ENCODE results near the gene TJP2.

The TJP2 gene

DNA sequence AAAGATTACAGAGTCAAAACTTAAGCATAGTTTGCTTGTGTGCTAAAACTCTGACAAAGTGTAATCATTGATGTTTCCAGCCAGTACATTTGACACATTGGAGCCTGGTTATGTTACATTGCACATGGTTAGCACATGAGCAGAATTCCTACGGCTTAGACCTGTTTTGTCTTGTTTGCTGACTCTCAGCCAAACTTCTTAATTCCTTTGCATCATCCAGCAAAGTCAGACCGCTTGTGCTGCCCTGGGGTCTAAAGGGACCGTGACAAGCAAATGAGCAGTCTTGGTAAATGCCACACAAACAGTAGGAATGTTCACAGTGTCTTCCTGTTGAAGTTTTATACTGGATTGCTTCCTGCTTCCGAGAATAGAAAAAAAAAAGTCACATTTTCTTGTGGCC lies 79.0 kb downstream of the TJP2 start:
- no peak for DNase-seq
- H3K4me3 Mint-ChIP-seq = no peak overlapping the region
- H3K27me3 Mint-ChIP-seq = no peaks in the 10 kb centered on the region
- H3K4me1 Mint-ChIP-seq (ENCODE audit: low read depth) = no peaks in the 10 kb centered on the region
- peaks cover 7% of the 10 kb centered on the region for H3K36me3 Mint-ChIP-seq (ENCODE audit: low read depth)
- H3K9me3 Mint-ChIP-seq = no peaks in the 10 kb centered on the region
- no peak overlapping the region for H3K27ac Mint-ChIP-seq

DNA sequence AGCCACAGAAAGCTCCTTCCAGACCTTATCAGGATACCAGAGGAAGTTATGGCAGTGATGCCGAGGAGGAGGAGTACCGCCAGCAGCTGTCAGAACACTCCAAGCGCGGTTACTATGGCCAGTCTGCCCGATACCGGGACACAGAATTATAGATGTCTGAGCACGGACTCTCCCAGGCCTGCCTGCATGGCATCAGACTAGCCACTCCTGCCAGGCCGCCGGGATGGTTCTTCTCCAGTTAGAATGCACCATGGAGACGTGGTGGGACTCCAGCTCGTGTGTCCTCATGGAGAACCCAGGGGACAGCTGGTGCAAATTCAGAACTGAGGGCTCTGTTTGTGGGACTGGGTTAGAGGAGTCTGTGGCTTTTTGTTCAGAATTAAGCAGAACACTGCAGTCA lies 80.1 kb downstream of the TJP2 start:
- H3K27ac Mint-ChIP-seq = no peak overlapping the region
- H3K36me3 Mint-ChIP-seq (ENCODE audit: low read depth) = peaks cover 5% of the 10 kb centered on the region
- H3K9me3 Mint-ChIP-seq = no peaks in the 10 kb centered on the region
- H3K4me3 Mint-ChIP-seq = no peak overlapping the region
- DNase-seq = no peak
- H3K4me1 Mint-ChIP-seq (ENCODE audit: low read depth) = no peaks in the 10 kb centered on the region
- H3K27me3 Mint-ChIP-seq = no peaks in the 10 kb centered on the region

- no peaks in the 10 kb centered on the region for H3K4me1 Mint-ChIP-seq (ENCODE audit: low read depth)
- H3K27ac Mint-ChIP-seq = no peak overlapping the region
- H3K36me3 Mint-ChIP-seq (ENCODE audit: low read depth) = peaks cover 5% of the 10 kb centered on the region
- H3K9me3 Mint-ChIP-seq = no peaks in the 10 kb centered on the region
- no peak overlapping the region for H3K4me3 Mint-ChIP-seq
- no peaks in the 10 kb centered on the region for H3K27me3 Mint-ChIP-seq
- no peak for DNase-seq
Observed at GRCh38 chr9:69255591-69255990, 81.5 kb downstream of the TJP2 start.

- DNase-seq = no peak
- Mint-ChIP-seq H3K4me1 (ENCODE audit: low read depth) (no peaks in the 10 kb centered on the region), H3K27ac (no peak overlapping the region), H3K9me3 (no peaks in the 10 kb centered on the region), H3K4me3 (no peak overlapping the region), H3K36me3 (ENCODE audit: low read depth) (peaks cover 5% of the 10 kb centered on the region), H3K27me3 (peaks cover 3% of the 10 kb centered on the region)
Observed at GRCh38 chr9:69258551-69258950, 84.5 kb downstream of the TJP2 start.

GRCh38 chr9:69260161-69260560 lies 86.1 kb downstream of the TJP2 start:
- no peaks in the 10 kb centered on the region for H3K4me1 Mint-ChIP-seq (ENCODE audit: low read depth)
- H3K27me3 Mint-ChIP-seq = peaks cover 9% of the 10 kb centered on the region
- no peak overlapping the region for H3K27ac Mint-ChIP-seq
- DNase-seq = no peak
- no peak overlapping the region for H3K4me3 Mint-ChIP-seq
- H3K9me3 Mint-ChIP-seq = no peaks in the 10 kb centered on the region
- H3K36me3 Mint-ChIP-seq (ENCODE audit: low read depth) = no peaks in the 10 kb centered on the region

DNA sequence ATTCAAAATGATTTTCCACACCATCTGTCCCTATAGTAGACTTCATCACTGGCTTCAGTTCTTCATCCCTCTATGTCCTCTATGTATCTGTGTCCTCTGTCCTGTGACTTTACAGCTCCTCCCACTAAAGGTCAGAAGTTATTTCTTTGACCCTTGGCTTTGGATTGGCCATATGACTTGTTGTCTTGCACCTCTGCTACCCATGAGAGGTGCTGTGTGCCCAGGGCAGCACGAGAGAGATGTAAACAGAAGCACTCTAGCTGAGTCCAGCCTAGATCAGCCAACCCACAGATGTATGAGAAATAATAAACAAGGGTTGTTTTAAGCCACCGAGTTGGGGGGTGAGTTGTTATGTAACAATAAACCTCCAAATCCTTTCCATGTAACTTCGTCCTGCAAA lies 87.6 kb downstream of the TJP2 start:
- no peak overlapping the region for H3K27ac Mint-ChIP-seq

GRCh38 chr9:69264526-69264925 lies 90.4 kb downstream of the TJP2 start:
- Mint-ChIP-seq H3K9me3 (peaks cover 5% of the 10 kb centered on the region), H3K27me3 (peaks cover 36% of the 10 kb centered on the region), H3K4me1 (ENCODE audit: low read depth) (no peaks in the 10 kb centered on the region), H3K27ac (no peak overlapping the region), H3K4me3 (no peak overlapping the region), H3K36me3 (ENCODE audit: low read depth) (no peaks in the 10 kb centered on the region)
- no peak for DNase-seq

More for the DNA sequence above, 87.6 kb downstream of the TJP2 start:
- H3K27me3 Mint-ChIP-seq = peaks cover 22% of the 10 kb centered on the region
- H3K4me1 Mint-ChIP-seq (ENCODE audit: low read depth) = no peaks in the 10 kb centered on the region
- no peaks in the 10 kb centered on the region for H3K36me3 Mint-ChIP-seq (ENCODE audit: low read depth)
- no peaks in the 10 kb centered on the region for H3K9me3 Mint-ChIP-seq
- DNase-seq = no peak
- no peak overlapping the region for H3K4me3 Mint-ChIP-seq

DNA sequence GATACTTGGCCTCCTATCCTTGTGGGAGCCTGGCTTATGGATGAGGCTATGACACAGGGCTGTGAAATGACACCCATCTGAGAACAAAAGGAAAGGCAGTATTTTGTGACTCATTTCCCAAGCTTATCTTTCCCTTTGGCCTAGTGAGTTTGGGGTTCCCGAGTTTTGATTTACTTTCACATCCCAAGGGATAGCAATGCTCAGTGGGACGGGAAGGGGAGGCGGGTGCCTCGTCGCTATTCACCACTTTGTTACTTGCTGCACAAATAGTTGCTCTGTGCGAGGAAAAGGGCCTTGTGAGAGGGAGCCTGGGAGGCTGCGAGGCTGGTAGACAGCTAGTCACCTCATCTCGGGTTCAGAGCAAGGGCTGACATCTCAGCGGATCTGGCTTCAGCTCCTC lies 91.8 kb downstream of the TJP2 start:
- peaks cover 41% of the 10 kb centered on the region for H3K27me3 Mint-ChIP-seq
- H3K36me3 Mint-ChIP-seq (ENCODE audit: low read depth) = no peaks in the 10 kb centered on the region
- DNase-seq = no peak
- H3K4me3 Mint-ChIP-seq = no peak overlapping the region
- H3K4me1 Mint-ChIP-seq (ENCODE audit: low read depth) = no peaks in the 10 kb centered on the region
- no peak overlapping the region for H3K27ac Mint-ChIP-seq
- peaks cover 5% of the 10 kb centered on the region for H3K9me3 Mint-ChIP-seq

GRCh38 chr9:69272212-69272611 lies 98.1 kb downstream of the TJP2 start:
- H3K4me3 Mint-ChIP-seq = no peak overlapping the region
- H3K27me3 Mint-ChIP-seq = peaks cover 55% of the 10 kb centered on the region
- no peaks in the 10 kb centered on the region for H3K36me3 Mint-ChIP-seq (ENCODE audit: low read depth)
- no peak for DNase-seq
- H3K9me3 Mint-ChIP-seq = peaks cover 18% of the 10 kb centered on the region
- no peak overlapping the region for H3K27ac Mint-ChIP-seq
- no peaks in the 10 kb centered on the region for H3K4me1 Mint-ChIP-seq (ENCODE audit: low read depth)

- DNase-seq = no peak
- H3K27me3 Mint-ChIP-seq = peaks cover 56% of the 10 kb centered on the region
Observed at GRCh38 chr9:69273161-69273560, 99.1 kb downstream of the TJP2 start.

GRCh38 chr9:69276775-69277174 lies 102.7 kb downstream of the TJP2 start:
- Mint-ChIP-seq H3K4me1 (ENCODE audit: low read depth) (peaks cover 13% of the 10 kb centered on the region), H3K9me3 (peaks cover 28% of the 10 kb centered on the region), H3K27ac (no peak overlapping the region), H3K36me3 (ENCODE audit: low read depth) (no peaks in the 10 kb centered on the region), H3K27me3 (peaks cover 47% of the 10 kb centered on the region), H3K4me3 (no peak overlapping the region)
- no peak for DNase-seq

More at GRCh38 chr9:69273161-69273560, 99.1 kb downstream of the TJP2 start:
- Mint-ChIP-seq H3K27ac (no peak overlapping the region), H3K4me3 (no peak overlapping the region), H3K4me1 (ENCODE audit: low read depth) (no peaks in the 10 kb centered on the region), H3K36me3 (ENCODE audit: low read depth) (no peaks in the 10 kb centered on the region), H3K9me3 (peaks cover 22% of the 10 kb centered on the region)

GRCh38 chr9:69279084-69279731 lies 105.1 kb downstream of the TJP2 start:
- Mint-ChIP-seq H3K9me3 (peaks cover 26% of the 10 kb centered on the region), H3K27me3 (peaks cover 52% of the 10 kb centered on the region), H3K27ac (peak overlapping the region; percentile 83), H3K36me3 (ENCODE audit: low read depth) (no peaks in the 10 kb centered on the region), H3K4me3 (no peak overlapping the region), H3K4me1 (ENCODE audit: low read depth) (peaks cover 13% of the 10 kb centered on the region)
- DNase-seq = no peak

GRCh38 chr9:69279733-69280132 lies 105.7 kb downstream of the TJP2 start:
- Mint-ChIP-seq H3K4me3 (no peak overlapping the region), H3K36me3 (ENCODE audit: low read depth) (no peaks in the 10 kb centered on the region), H3K27ac (no peak overlapping the region), H3K9me3 (peaks cover 24% of the 10 kb centered on the region), H3K4me1 (ENCODE audit: low read depth) (peaks cover 13% of the 10 kb centered on the region), H3K27me3 (peaks cover 53% of the 10 kb centered on the region)
- DNase-seq = no peak

- no peak overlapping the region for H3K27ac Mint-ChIP-seq
- no peaks in the 10 kb centered on the region for H3K36me3 Mint-ChIP-seq (ENCODE audit: low read depth)
- H3K4me3 Mint-ChIP-seq = no peak overlapping the region
- no peak for DNase-seq
- peaks cover 59% of the 10 kb centered on the region for H3K27me3 Mint-ChIP-seq
- peaks cover 17% of the 10 kb centered on the region for H3K9me3 Mint-ChIP-seq
- H3K4me1 Mint-ChIP-seq (ENCODE audit: low read depth) = peaks cover 13% of the 10 kb centered on the region
Observed at GRCh38 chr9:69283003-69283402, 108.9 kb downstream of the TJP2 start.

GRCh38 chr9:69292078-69292477 lies 118.0 kb downstream of the TJP2 start:
- H3K27ac Mint-ChIP-seq = no peak overlapping the region
- no peaks in the 10 kb centered on the region for H3K9me3 Mint-ChIP-seq
- no peaks in the 10 kb centered on the region for H3K4me1 Mint-ChIP-seq (ENCODE audit: low read depth)
- H3K27me3 Mint-ChIP-seq = peaks cover 26% of the 10 kb centered on the region
- DNase-seq = no peak
- H3K4me3 Mint-ChIP-seq = no peak overlapping the region
- no peaks in the 10 kb centered on the region for H3K36me3 Mint-ChIP-seq (ENCODE audit: low read depth)

GRCh38 chr9:69293156-69293555 lies 119.1 kb downstream of the TJP2 start:
- peaks cover 21% of the 10 kb centered on the region for H3K27me3 Mint-ChIP-seq
- H3K36me3 Mint-ChIP-seq (ENCODE audit: low read depth) = no peaks in the 10 kb centered on the region
- no peak overlapping the region for H3K4me3 Mint-ChIP-seq
- H3K4me1 Mint-ChIP-seq (ENCODE audit: low read depth) = no peaks in the 10 kb centered on the region
- H3K9me3 Mint-ChIP-seq = no peaks in the 10 kb centered on the region
- no peak overlapping the region for H3K27ac Mint-ChIP-seq
- DNase-seq = no peak

All from activated T-cell treated with anti-CD3 and anti-CD28 coated beads, Interleukin-2, amount 50 U/mL, for 24 hours (primary cell).